IMR-90 (cell line): Measurements from ENCODE around the gene CHMP3. TPM values are rescaled to one million over a fixed set of nuclear protein-coding genes. Genes with fewer than 3 reads are reported as not detected.

Experiments used
- ATAC-seq: fragments of 200-7000 bp; cut with Tn5 transposase; 2 replicates; pipeline ENCODE4 v1.9.1; 2020; ENCODE audit warnings: low read depth, mild to moderate bottlenecking, moderate library complexity
- BruUV-seq: library from RNA; stranded (reverse); fragments of 400-500 nt; replicated peaks from 2 replicates; lab custom pipeline; 2021; lab: Mats Ljungman, UMichigan
- CTCF ChIA-PET: fragments of 300-600 bp; formaldehyde crosslinking; extraction: SDS; loops from one replicate; lab custom pipeline; 2021; ENCODE audit warnings: antibody characterized with exemption; lab: Yijun Ruan, JAX
- POLR2A ChIA-PET: fragments of 300-600 bp; sonication (Branson Sonifier 250); formaldehyde crosslinking; loops from one replicate; lab custom pipeline; 2022; ENCODE audit warnings: antibody characterized with exemption; ENCODE audit not compliant: unreplicated experiment; lab: Charles Lee
- DNase-seq: peaks from one replicate; pipeline ENCODE4 v3.0.0; 2013
- H2AFZ ChIP-seq: replicated peaks from 2 replicates; pipeline ENCODE3; 2013; ENCODE audit warnings: low read length, mild to moderate bottlenecking; ENCODE audit not compliant: poor library complexity
- H2AK5ac ChIP-seq: 2 replicates; pipeline ENCODE4 v1.6.1; 2013; ENCODE audit warnings: low read depth, low read length, inconsistent platforms
- H2AK9ac ChIP-seq: replicated peaks from 2 replicates; pipeline ENCODE3; 2013; ENCODE audit warnings: mild to moderate bottlenecking, low read depth, low read length, moderate library complexity; ENCODE audit not compliant: poor library complexity
- H2BK120ac ChIP-seq: 2 replicates; pipeline ENCODE4 v1.6.1; 2013; ENCODE audit warnings: low read depth, low read length, inconsistent platforms
- H2BK15ac ChIP-seq: 3 replicates; pipeline ENCODE4 v1.6.1; 2013; ENCODE audit warnings: low read depth, low read length, inconsistent platforms
- H2BK20ac ChIP-seq: 2 replicates; pipeline ENCODE4 v1.6.1; 2013; ENCODE audit warnings: low read depth, mild to moderate bottlenecking, inconsistent platforms, low read length, moderate library complexity
- H2BK5ac ChIP-seq: 2 replicates; pipeline ENCODE4 v1.6.1; 2013; ENCODE audit warnings: mild to moderate bottlenecking, low read depth, low read length, inconsistent platforms; ENCODE audit not compliant: poor library complexity, severe bottlenecking
- H3K14ac ChIP-seq: replicated peaks from 2 replicates; pipeline ENCODE4 v1.6.1; 2013; ENCODE audit warnings: low read depth, low read length, inconsistent platforms
- H3K18ac ChIP-seq: 2 replicates; pipeline ENCODE4 v1.6.1; 2013; ENCODE audit warnings: low read depth, low read length, control low read depth
- H3K23ac ChIP-seq: 2 replicates; pipeline ENCODE4 v1.6.1; 2013; ENCODE audit warnings: low read depth, low read length, inconsistent platforms
- H3K27ac ChIP-seq: 2 replicates; pipeline ENCODE4 v1.5.1; 2013; ENCODE audit warnings: mild to moderate bottlenecking, control low read depth, low read length; ENCODE audit not compliant: insufficient read depth
- H3K27me3 ChIP-seq: 2 replicates; pipeline ENCODE4 v1.6.1; 2013; ENCODE audit warnings: low read length; ENCODE audit not compliant: control insufficient read depth, insufficient read depth
- H3K36me3 ChIP-seq: 2 replicates; pipeline ENCODE4 v1.6.1; 2013; ENCODE audit warnings: low read length, mixed read lengths; ENCODE audit not compliant: control insufficient read depth, insufficient read depth
- H3K4ac ChIP-seq: 2 replicates; pipeline ENCODE4 v1.6.1; 2013; ENCODE audit warnings: low read depth, low read length, inconsistent platforms
- H3K4me1 ChIP-seq: 2 replicates; pipeline ENCODE4 v1.6.1; 2013; ENCODE audit warnings: low read length, mixed read lengths; ENCODE audit not compliant: control insufficient read depth, insufficient read depth
- H3K4me2 ChIP-seq: 2 replicates; pipeline ENCODE4 v1.6.1; 2013; ENCODE audit warnings: low read depth, mild to moderate bottlenecking, control low read depth, low read length, moderate library complexity
- H3K4me3 ChIP-seq: 2 replicates; pipeline ENCODE4 v1.5.1; 2013; ENCODE audit warnings: low read depth, mild to moderate bottlenecking, control low read depth, low read length, moderate library complexity; ENCODE audit not compliant: insufficient read depth
- H3K56ac ChIP-seq: 2 replicates; pipeline ENCODE4 v1.6.1; 2013; ENCODE audit warnings: low read length, inconsistent platforms; ENCODE audit not compliant: insufficient read depth; ENCODE audit errors: extremely low read depth
- H3K79me1 ChIP-seq, 2 experiments: 2 replicates each; pipeline ENCODE4 v1.6.1; 2013; ENCODE audit warnings: low read length in 2 of 2, inconsistent platforms in 1 of 2, low read depth in 1 of 2
- H3K9ac ChIP-seq: 2 replicates; pipeline ENCODE4 v1.6.1; 2013; ENCODE audit warnings: low read depth, low read length, control low read depth
- H3K9me1 ChIP-seq: 2 replicates; pipeline ENCODE4 v1.6.1; 2013; ENCODE audit warnings: low read length, inconsistent platforms; ENCODE audit not compliant: insufficient read depth
- H3K9me3 ChIP-seq: 2 replicates; pipeline ENCODE4 v1.6.1; 2013; ENCODE audit warnings: low read length; ENCODE audit not compliant: control insufficient read depth, insufficient read depth
- H4K20me1 ChIP-seq: 2 replicates; pipeline ENCODE4 v1.6.1; 2013; ENCODE audit warnings: low read length, inconsistent platforms; ENCODE audit not compliant: insufficient read depth
- H4K5ac ChIP-seq: 2 replicates; pipeline ENCODE4 v1.6.1; 2013; ENCODE audit warnings: mild to moderate bottlenecking, low read depth, low read length, control low read depth
- H4K8ac ChIP-seq, 2 experiments: 2 replicates each; pipeline ENCODE4 v1.6.1; 2013; ENCODE audit warnings: low read depth in 2 of 2, low read length in 2 of 2, control low read depth in 1 of 2, inconsistent platforms in 1 of 2
- H4K91ac ChIP-seq: 2 replicates; pipeline ENCODE4 v1.6.1; 2013; ENCODE audit warnings: low read depth, low read length, inconsistent platforms; ENCODE audit not compliant: insufficient read depth
- BHLHE40 ChIP-seq: fragments of 150-350 bp; IDR thresholded peaks from 2 replicates; pipeline ENCODE4 v1.6.1; 2016; ENCODE audit warnings: mild to moderate bottlenecking, low read depth, low read length
- CEBPB ChIP-seq: IDR thresholded peaks from 2 replicates; pipeline ENCODE4 v1.6.1; 2012; ENCODE audit warnings: low read depth, low read length, improper control_type of control experiment
- CHD1 ChIP-seq: IDR thresholded peaks from 2 replicates; pipeline ENCODE4 v1.6.1; 2012; ENCODE audit warnings: low read depth, low read length, improper control_type of control experiment
- CTCF ChIP-seq: conservative IDR thresholded peaks from 2 replicates; pipeline ENCODE4 v1.5.1; 2012; ENCODE audit warnings: mild to moderate bottlenecking, low read depth, low read length, improper control_type of control experiment
- ELK1 ChIP-seq: fragments of 150-350 bp; IDR thresholded peaks from 2 replicates; pipeline ENCODE4 v1.6.1; 2016; ENCODE audit warnings: low read depth, mild to moderate bottlenecking, low read length, moderate library complexity, borderline replicate concordance
- FOS ChIP-seq: fragments of 150-350 bp; IDR thresholded peaks from 2 replicates; pipeline ENCODE4 v1.6.1; 2016; ENCODE audit warnings: low read depth, low read length
- MAFK ChIP-seq: IDR thresholded peaks from 2 replicates; pipeline ENCODE4 v1.6.1; 2012; ENCODE audit warnings: low read depth, low read length, improper control_type of control experiment
- MAZ ChIP-seq: IDR thresholded peaks from 2 replicates; pipeline ENCODE4 v1.6.1; 2012; ENCODE audit warnings: low read depth, mild to moderate bottlenecking, low read length, improper control_type of control experiment, moderate library complexity, borderline replicate concordance
- MXI1 ChIP-seq: IDR thresholded peaks from 2 replicates; pipeline ENCODE4 v1.6.1; 2012; ENCODE audit warnings: low read depth, mild to moderate bottlenecking, low read length, moderate library complexity, borderline replicate concordance
- NFE2L2 ChIP-seq: fragments of 150-350 bp; IDR thresholded peaks from 2 replicates; pipeline ENCODE4 v1.6.1; 2016; ENCODE audit warnings: low read depth, mild to moderate bottlenecking, low read length
- POLR2A ChIP-seq: IDR thresholded peaks from 2 replicates; pipeline ENCODE4 v1.6.1; 2012; ENCODE audit warnings: mild to moderate bottlenecking, low read depth, low read length
- RAD21 ChIP-seq: IDR thresholded peaks from 2 replicates; pipeline ENCODE4 v1.6.1; 2012; ENCODE audit warnings: low read length, improper control_type of control experiment
- RCOR1 ChIP-seq: IDR thresholded peaks from 2 replicates; pipeline ENCODE4 v1.6.1; 2012; ENCODE audit warnings: mild to moderate bottlenecking, low read length, improper control_type of control experiment; ENCODE audit not compliant: insufficient replicate concordance
- RFX5 ChIP-seq: IDR thresholded peaks from 2 replicates; pipeline ENCODE4 v1.8.0; 2012; ENCODE audit warnings: low read depth, mild to moderate bottlenecking, low read length, moderate library complexity
- SMC3 ChIP-seq: fragments of 150-350 bp; IDR thresholded peaks from 2 replicates; pipeline ENCODE4 v1.6.1; 2016; ENCODE audit warnings: low read depth, mild to moderate bottlenecking, antibody characterized with exemption, low read length, moderate library complexity
- USF2 ChIP-seq: fragments of 150-350 bp; IDR thresholded peaks from 2 replicates; pipeline ENCODE4 v1.6.1; 2017; ENCODE audit warnings: mild to moderate bottlenecking, antibody characterized with exemption, low read length, low read depth
- WGBS, 2 experiments: methylation state at CpG; one replicate each; pipeline versions ENCODE4 v1.1.5 to v1.1.7; 2013; ENCODE audit warnings: missing lambda C conversion rate in 2 of 2; ENCODE audit not compliant: insufficient read length in 1 of 2; ENCODE audit errors: extremely low coverage in 2 of 2; 5-methylcytosine and 5-hydroxymethylcytosine counted together
- dilution Hi-C: fragments of 300-500 bp; cut with HindIII; formaldehyde crosslinking; loops from one replicate; pipeline ENCODE4 v1.14.3; 2018; ENCODE audit warnings: low sequenced_read_pairs; ENCODE audit not compliant: unreplicated experiment
- in situ Hi-C: fragments of 300-500 bp; cut with MboI; formaldehyde crosslinking; loops from 3 replicates; pipeline ENCODE4 v1.14.3; 2019; ENCODE audit warnings: low sequenced_read_pairs, inconsistent platforms, mixed read lengths
- intact Hi-C: fragments of 100-400 bp; cut with micrococcal nuclease; formaldehyde crosslinking; loops from 2 replicates; pipeline ENCODE4 v1.10.0; 2022
- polyA plus RNA-seq, 3 experiments: library from polyadenylated mRNA; depleted of rRNA; stranded (reverse); fragments of >200 nt; gene quantifications; 2 replicates each; pipeline ENCODE4 v1.2.3, GENCODE V29; 2012; ENCODE audit warnings: low replicate concordance in 1 of 3
- total RNA-seq: library from RNA; depleted of rRNA; stranded (reverse); fragments of >200 nt; gene quantifications from 2 replicates; pipeline ENCODE4 v1.2.3, GENCODE V29; 2012

The CHMP3 gene
- total and polyA plus RNA-seq, 2 of the 4 experiments (the other 2 are of a cell fraction), result 38.4 to 84.6 TPM

- Histone ChIP-seq H3K4me2 (no peak overlapping the region), H3K79me1 (peaks cover 20 to 23% of the 10 kb centered on the region in 2 experiments), H2BK15ac (no peak overlapping the region), H3K23ac (no peak overlapping the region), H3K4me3 (no peak overlapping the region), H4K20me1 (peaks cover 3% of the 10 kb centered on the region; the same call in 1 of the 2 replicates), H4K8ac (no peak overlapping the region), H2BK120ac (no peak overlapping the region), H2AK5ac (no peak overlapping the region), H2AFZ (no peak overlapping the region), H3K36me3 (peaks cover 69% of the 10 kb centered on the region), H3K4me1 (no peaks in the 10 kb centered on the region), H3K9me3 (no peaks in the 10 kb centered on the region), H2BK5ac (no peak overlapping the region), H4K5ac (no peak overlapping the region), H3K4ac (no peak overlapping the region), H3K9ac (no peak overlapping the region), H3K18ac (no peak overlapping the region), H3K9me1 (peaks cover 5% of the 10 kb centered on the region), H3K14ac (no peak overlapping the region), H3K27ac (no peak overlapping the region), H4K91ac (no peak overlapping the region), H3K56ac (no peak overlapping the region), H3K27me3 (no peaks in the 10 kb centered on the region), H2BK20ac (no peak overlapping the region), H2AK9ac (no peak overlapping the region)
- BruUV-seq, result no TSS peak
- POLR2A ChIA-PET, result no interaction called here
- dilution Hi-C loops, result no loop called here
- DNase-seq, result no peak
- intact Hi-C loops, result no loop called here
- in situ Hi-C loops, result no loop called here
- ATAC-seq, result no peak
- TF ChIP-seq CEBPB, result no peak
- TF ChIP-seq FOS, result no peak
- TF ChIP-seq MAFK, result no peak
- TF ChIP-seq SMC3, result no peak
- TF ChIP-seq BHLHE40, result no peak
- no peak for TF ChIP-seq POLR2A
- TF ChIP-seq NFE2L2, result no peak
- TF ChIP-seq RFX5, result no peak
- no peak for TF ChIP-seq RCOR1
- no peak for TF ChIP-seq CTCF
- no peak for TF ChIP-seq MXI1
- no peak for TF ChIP-seq RAD21
- no peak for TF ChIP-seq USF2
- no peak for TF ChIP-seq CHD1
- TF ChIP-seq MAZ, result no peak
- no peak for TF ChIP-seq ELK1
- CTCF ChIA-PET, result no interaction called here
- no CpG with 5 or more reads among the region's 2 CpGs for WGBS, 2 experiments
Measured at GRCh38 chr2:86487062-86487461, 76.2 kb downstream of the CHMP3 start.
